GM12878 (cell line): ENCODE data around the gene BEAN1. TPM values are rescaled to one million over a fixed set of nuclear protein-coding genes. Genes with fewer than 3 reads are reported as not detected.

ENCODE experiments used
- ATAC-seq: fragments of 200-7000 bp; cut with Tn5 transposase; 3 replicates; pipeline ENCODE4 v1.9.1; 2020; ENCODE audit warnings: mild to moderate bottlenecking, moderate library complexity
- BruUV-seq: library from RNA; stranded (reverse); fragments of 400-500 nt; replicated peaks from 2 replicates; lab custom pipeline; 2021; lab: Mats Ljungman, UMichigan
- CTCF ChIA-PET: fragments of 300-600 bp; sonication (Branson Sonifier 250); formaldehyde crosslinking; extraction: SDS; loops from one replicate; lab custom pipeline; 2021; ENCODE audit warnings: inconsistent platforms; lab: Yijun Ruan, JAX
- POLR2A ChIA-PET: fragments of 350-600 bp; formaldehyde crosslinking; extraction: SDS; loops from one replicate; lab custom pipeline; 2021; ENCODE audit warnings: inconsistent platforms; lab: Charles Lee
- RAD21 ChIA-PET: fragments of 300-600 bp; sonication (Branson Sonifier 250); formaldehyde crosslinking; loops from one replicate; lab custom pipeline; 2023; ENCODE audit warnings: antibody characterized with exemption; ENCODE audit not compliant: unreplicated experiment; lab: Charles Lee
- SMC1A ChIA-PET: fragments of 300-600 bp; sonication (Branson Sonifier 250); formaldehyde crosslinking; loops from one replicate; lab custom pipeline; 2023; ENCODE audit not compliant: unreplicated experiment, uncharacterized antibody; lab: Charles Lee
- DNase-seq: peaks from one replicate; pipeline ENCODE4 v3.0.0-alpha.2; 2011; ENCODE audit warnings: low read depth, low spot score
- FAIRE-seq: peaks from 3 replicates; lab custom pipeline; 2011; peaks lifted over from hg19 to GRCh38; lab: Jason Lieb, UNC
- H2AFZ ChIP-seq: 2 replicates; pipeline ENCODE4 v1.6.0; 2011; ENCODE audit warnings: low read depth, low read length, control low read depth; ENCODE audit not compliant: control insufficient read depth
- H3K27ac ChIP-seq: 2 replicates; pipeline ENCODE4 v1.5.1; 2011; ENCODE audit warnings: control low read depth; ENCODE audit not compliant: control insufficient read depth, insufficient read depth
- H3K27me3 ChIP-seq, 2 experiments: replicated peaks in 1 of 2; 2 replicates each; pipeline versions ENCODE4 v1.6.0 to v1.6.1; 2011; ENCODE audit warnings: low read length in 1 of 2; ENCODE audit not compliant: control insufficient read depth in 2 of 2, insufficient read depth in 2 of 2
- H3K36me3 ChIP-seq, 2 experiments: 2 replicates each; pipeline ENCODE4 v1.5.1; 2011; ENCODE audit warnings: low read length in 1 of 2; ENCODE audit not compliant: control insufficient read depth in 2 of 2, insufficient read depth in 2 of 2
- H3K4me1 ChIP-seq: 2 replicates; pipeline ENCODE4 v1.6.1; 2011; ENCODE audit warnings: mild to moderate bottlenecking, low read length, moderate library complexity, mixed read lengths; ENCODE audit not compliant: control insufficient read depth, insufficient read depth
- H3K4me2 ChIP-seq: 2 replicates; pipeline ENCODE4 v1.6.0; 2011; ENCODE audit warnings: control low read depth; ENCODE audit not compliant: control insufficient read depth, insufficient read depth
- H3K4me3 ChIP-seq: fragments of 200-600 bp; sonication (generic); 2 replicates; pipeline ENCODE4 v1.5.1; 2016
- H3K79me2 ChIP-seq: 2 replicates; pipeline ENCODE4 v1.6.0; 2011; ENCODE audit warnings: low read length; ENCODE audit not compliant: control insufficient read depth, insufficient read depth
- H3K9ac ChIP-seq: 2 replicates; pipeline ENCODE4 v1.8.0; 2011; ENCODE audit warnings: low read length, control low read depth, mixed read lengths; ENCODE audit not compliant: control insufficient read depth, insufficient read depth
- H3K9me3 ChIP-seq: replicated peaks from 3 replicates; pipeline ENCODE4 v1.5.1; 2011; ENCODE audit warnings: mild to moderate bottlenecking, low read length; ENCODE audit not compliant: control insufficient read depth, insufficient read depth
- H4K20me1 ChIP-seq: 2 replicates; pipeline ENCODE4 v1.6.0; 2011; ENCODE audit not compliant: control insufficient read depth, insufficient read depth
- BACH1 ChIP-seq: fragments of 450-650 bp; IDR thresholded peaks from 2 replicates; pipeline ENCODE4 v1.6.1; 2017; ENCODE audit warnings: mild to moderate bottlenecking, borderline replicate concordance
- BRCA1 ChIP-seq: IDR thresholded peaks from 2 replicates; pipeline ENCODE4 v1.6.1; 2011; ENCODE audit warnings: low read depth, low read length, improper control_type of control experiment
- KAT2A ChIP-seq: conservative IDR thresholded peaks from 2 replicates; pipeline ENCODE4 v1.6.1; 2011; ENCODE audit warnings: low read depth, low read length; ENCODE audit not compliant: control insufficient read depth
- KLF5 ChIP-seq: fragments of 450-650 bp; IDR thresholded peaks from 2 replicates; pipeline ENCODE4 v1.6.1; 2014; ENCODE audit warnings: mild to moderate bottlenecking; ENCODE audit not compliant: partially characterized antibody
- LARP7 ChIP-seq: fragments of 450-650 bp; IDR thresholded peaks from 2 replicates; pipeline ENCODE4 v1.6.1; 2017; ENCODE audit warnings: mild to moderate bottlenecking
- PAX5 ChIP-seq: IDR thresholded peaks from 2 replicates; pipeline ENCODE4 v1.6.1; 2011; ENCODE audit warnings: low read depth, low read length, borderline replicate concordance
- RB1 ChIP-seq: fragments of 450-650 bp; formaldehyde crosslinking; IDR thresholded peaks from 2 replicates; pipeline ENCODE4 v1.6.1; 2017; ENCODE audit warnings: mild to moderate bottlenecking, borderline replicate concordance
- WRNIP1 ChIP-seq: IDR thresholded peaks from 2 replicates; pipeline ENCODE4 v1.6.1; 2011; ENCODE audit warnings: low read depth, low read length, improper control_type of control experiment, borderline replicate concordance
- ZNF217 ChIP-seq: fragments of 450-650 bp; IDR thresholded peaks from 2 replicates; pipeline ENCODE4 v1.6.1; 2017; ENCODE audit warnings: antibody characterized with exemption, mild to moderate bottlenecking
- WGBS: methylation state at CpG from one replicate; pipeline ENCODE4 v1.1.6; 2016; ENCODE audit warnings: low lambda C conversion rate; ENCODE audit not compliant: insufficient replicate concordance, insufficient coverage; ENCODE audit errors: missing lambda C conversion rate; 5-methylcytosine and 5-hydroxymethylcytosine counted together
- in situ Hi-C: fragments of 300-500 bp; cut with MboI; formaldehyde crosslinking; loops from 9 replicates; pipeline ENCODE4 v1.14.3; 2018; ENCODE audit warnings: mixed read lengths
- intact Hi-C: fragments of 100-400 bp; cut with micrococcal nuclease; formaldehyde crosslinking; loops from one replicate; pipeline ENCODE4 v1.14.2; 2022; ENCODE audit not compliant: unreplicated experiment
- polyA plus RNA-seq, 11 experiments: library from polyadenylated mRNA; depleted of rRNA in 4 of 11; unstranded in 6 of 11; stranded (reverse) in 5 of 11; fragments of >200 nt; fragmentation: Nextera tagmentation in 4 of 11; fragmentation: Illumina TruSeq in 1 of 11; extraction: Ambion mirVana in 4 of 11; extraction: Trizol in 1 of 11; gene quantifications; 1 replicate in 1 of 11; 2 replicates in 10 of 11; pipeline versions ENCODE4 v1.2.1 to v1.2.3, GENCODE V29; 2011 to 2016; ENCODE audit warnings: inconsistent platforms in 2 of 11, missing spikeins in 2 of 11, low read depth in 1 of 11
- total RNA-seq, 4 experiments: library from RNA; depleted of rRNA in 3 of 4; stranded (reverse); fragments of >200 nt in 3 of 4; fragmentation: Illumina TruSeq in 1 of 4; extraction: Trizol in 1 of 4; gene quantifications; 2 replicates each; pipeline versions ENCODE4 v1.2.1 to v1.2.3, GENCODE V29; 2013 to 2021
- TF ChIP-seq, protein P1 (sequence below): fragments of 450-650 bp; conservative IDR thresholded peaks from 2 replicates; pipeline ENCODE4 v1.6.1; 2017; ENCODE audit warnings: mild to moderate bottlenecking, moderate library complexity
- TF ChIP-seq, protein P2 (sequence below): fragments of 450-650 bp; IDR thresholded peaks from 2 replicates; pipeline ENCODE4 v1.6.1; 2017; ENCODE audit warnings: borderline replicate concordance
- TF ChIP-seq, protein P3 (sequence below): fragments of 450-650 bp; IDR thresholded peaks from 2 replicates; pipeline ENCODE4 v1.6.1; 2017; ENCODE audit warnings: mild to moderate bottlenecking, moderate library complexity
- TF ChIP-seq, protein P4 (sequence below): IDR thresholded peaks from 2 replicates; pipeline ENCODE4 v1.6.1; 2012; ENCODE audit warnings: low read depth, low read length, improper control_type of control experiment
- TF ChIP-seq, protein P5 (sequence below), 3 experiments: IDR thresholded peaks in 2 of 3; conservative IDR thresholded peaks in 1 of 3; 2 replicates each; pipeline ENCODE4 v1.5.1; 2011; ENCODE audit warnings: low read depth in 3 of 3, low read length in 3 of 3, mild to moderate bottlenecking in 3 of 3, control low read depth in 2 of 3, moderate library complexity in 2 of 3, inconsistent platforms in 1 of 3, mixed read lengths in 1 of 3; ENCODE audit not compliant: control insufficient read depth in 2 of 3, insufficient read depth in 1 of 3; ENCODE audit errors: extremely low read depth in 1 of 3

Gene BEAN1
- total and polyA plus RNA-seq, 10 of the 15 experiments (the other 5 are each of a cell fraction or from before 2014, with no cell fraction given): not detected

DNA sequence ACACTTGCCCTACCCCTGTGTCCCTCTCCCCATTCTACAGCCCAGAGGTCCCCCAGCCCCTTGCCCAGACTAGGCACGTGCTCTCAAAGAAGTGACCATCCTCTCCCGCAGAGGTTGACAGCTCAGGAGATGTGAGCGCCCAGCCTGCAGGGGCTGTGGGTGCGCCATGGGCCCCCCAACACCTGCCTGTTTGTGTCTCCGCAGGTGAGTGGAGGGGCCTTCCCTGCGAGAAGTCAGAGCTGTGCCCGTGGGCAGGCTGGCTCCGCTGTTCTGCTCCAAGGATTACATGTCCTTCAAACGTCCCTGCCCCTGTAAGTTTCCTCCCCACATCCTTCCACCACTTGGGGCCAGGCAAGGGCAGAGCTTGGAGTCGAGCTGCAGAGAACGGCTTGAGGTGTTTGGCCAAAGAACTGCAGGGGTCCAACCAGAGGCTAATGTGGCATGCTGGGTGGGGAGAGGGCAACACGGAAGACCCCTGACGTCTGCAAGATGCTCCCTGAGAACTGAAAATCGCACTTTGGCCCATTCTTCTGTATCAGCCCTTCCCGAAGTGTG, 10.4 kb downstream of the BEAN1 start:
- no peak overlapping the region for H3K4me3 ChIP-seq
- BruUV-seq: no TSS peak
- H2AFZ ChIP-seq: no peak overlapping the region
- in situ Hi-C loops: no loop called here
- ChIA-PET SMC1A (no interaction called here), RAD21 (no interaction called here), CTCF (interaction anchor here (0.5 kb wide), 1 partner anchor 42 kb away, joined by 3 read pairs; no protein-coding TSS in a partner anchor), POLR2A (no interaction called here)
- no peak for DNase-seq
- no peak overlapping the region for H3K27ac ChIP-seq
- no peaks in the 10 kb centered on the region for H3K9me3 ChIP-seq
- no peaks in the 10 kb centered on the region for H3K79me2 ChIP-seq
- no peaks in the 10 kb centered on the region for H3K4me1 ChIP-seq
- intact Hi-C loops: no loop called here
- peaks cover 5 to 6% of the 10 kb centered on the region in 2 experiments for H3K27me3 ChIP-seq
- no peak overlapping the region for H3K4me2 ChIP-seq
- H3K36me3 ChIP-seq: no peaks in the 10 kb centered on the region
- no peak for ATAC-seq
- FAIRE-seq: no peak
- 32% methylated on average over 15 of the region's 15 CpGs for WGBS
- no peak overlapping the region for H3K9ac ChIP-seq
- no peaks in the 10 kb centered on the region for H4K20me1 ChIP-seq
- TF ChIP-seq BRCA1: no peak
- TF ChIP-seq, protein P1, sequence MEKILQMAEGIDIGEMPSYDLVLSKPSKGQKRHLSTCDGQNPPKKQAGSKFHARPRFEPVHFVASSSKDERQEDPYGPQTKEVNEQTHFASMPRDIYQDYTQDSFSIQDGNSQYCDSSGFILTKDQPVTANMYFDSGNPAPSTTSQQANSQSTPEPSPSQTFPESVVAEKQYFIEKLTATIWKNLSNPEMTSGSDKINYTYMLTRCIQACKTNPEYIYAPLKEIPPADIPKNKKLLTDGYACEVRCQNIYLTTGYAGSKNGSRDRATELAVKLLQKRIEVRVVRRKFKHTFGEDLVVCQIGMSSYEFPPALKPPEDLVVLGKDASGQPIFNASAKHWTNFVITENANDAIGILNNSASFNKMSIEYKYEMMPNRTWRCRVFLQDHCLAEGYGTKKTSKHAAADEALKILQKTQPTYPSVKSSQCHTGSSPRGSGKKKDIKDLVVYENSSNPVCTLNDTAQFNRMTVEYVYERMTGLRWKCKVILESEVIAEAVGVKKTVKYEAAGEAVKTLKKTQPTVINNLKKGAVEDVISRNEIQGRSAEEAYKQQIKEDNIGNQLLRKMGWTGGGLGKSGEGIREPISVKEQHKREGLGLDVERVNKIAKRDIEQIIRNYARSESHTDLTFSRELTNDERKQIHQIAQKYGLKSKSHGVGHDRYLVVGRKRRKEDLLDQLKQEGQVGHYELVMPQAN: no peak
- TF ChIP-seq BACH1: no peak
- no peak for TF ChIP-seq KLF5
- TF ChIP-seq, protein P2, sequence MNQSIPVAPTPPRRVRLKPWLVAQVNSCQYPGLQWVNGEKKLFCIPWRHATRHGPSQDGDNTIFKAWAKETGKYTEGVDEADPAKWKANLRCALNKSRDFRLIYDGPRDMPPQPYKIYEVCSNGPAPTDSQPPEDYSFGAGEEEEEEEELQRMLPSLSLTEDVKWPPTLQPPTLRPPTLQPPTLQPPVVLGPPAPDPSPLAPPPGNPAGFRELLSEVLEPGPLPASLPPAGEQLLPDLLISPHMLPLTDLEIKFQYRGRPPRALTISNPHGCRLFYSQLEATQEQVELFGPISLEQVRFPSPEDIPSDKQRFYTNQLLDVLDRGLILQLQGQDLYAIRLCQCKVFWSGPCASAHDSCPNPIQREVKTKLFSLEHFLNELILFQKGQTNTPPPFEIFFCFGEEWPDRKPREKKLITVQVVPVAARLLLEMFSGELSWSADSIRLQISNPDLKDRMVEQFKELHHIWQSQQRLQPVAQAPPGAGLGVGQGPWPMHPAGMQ: no peak
- TF ChIP-seq, protein P3, sequence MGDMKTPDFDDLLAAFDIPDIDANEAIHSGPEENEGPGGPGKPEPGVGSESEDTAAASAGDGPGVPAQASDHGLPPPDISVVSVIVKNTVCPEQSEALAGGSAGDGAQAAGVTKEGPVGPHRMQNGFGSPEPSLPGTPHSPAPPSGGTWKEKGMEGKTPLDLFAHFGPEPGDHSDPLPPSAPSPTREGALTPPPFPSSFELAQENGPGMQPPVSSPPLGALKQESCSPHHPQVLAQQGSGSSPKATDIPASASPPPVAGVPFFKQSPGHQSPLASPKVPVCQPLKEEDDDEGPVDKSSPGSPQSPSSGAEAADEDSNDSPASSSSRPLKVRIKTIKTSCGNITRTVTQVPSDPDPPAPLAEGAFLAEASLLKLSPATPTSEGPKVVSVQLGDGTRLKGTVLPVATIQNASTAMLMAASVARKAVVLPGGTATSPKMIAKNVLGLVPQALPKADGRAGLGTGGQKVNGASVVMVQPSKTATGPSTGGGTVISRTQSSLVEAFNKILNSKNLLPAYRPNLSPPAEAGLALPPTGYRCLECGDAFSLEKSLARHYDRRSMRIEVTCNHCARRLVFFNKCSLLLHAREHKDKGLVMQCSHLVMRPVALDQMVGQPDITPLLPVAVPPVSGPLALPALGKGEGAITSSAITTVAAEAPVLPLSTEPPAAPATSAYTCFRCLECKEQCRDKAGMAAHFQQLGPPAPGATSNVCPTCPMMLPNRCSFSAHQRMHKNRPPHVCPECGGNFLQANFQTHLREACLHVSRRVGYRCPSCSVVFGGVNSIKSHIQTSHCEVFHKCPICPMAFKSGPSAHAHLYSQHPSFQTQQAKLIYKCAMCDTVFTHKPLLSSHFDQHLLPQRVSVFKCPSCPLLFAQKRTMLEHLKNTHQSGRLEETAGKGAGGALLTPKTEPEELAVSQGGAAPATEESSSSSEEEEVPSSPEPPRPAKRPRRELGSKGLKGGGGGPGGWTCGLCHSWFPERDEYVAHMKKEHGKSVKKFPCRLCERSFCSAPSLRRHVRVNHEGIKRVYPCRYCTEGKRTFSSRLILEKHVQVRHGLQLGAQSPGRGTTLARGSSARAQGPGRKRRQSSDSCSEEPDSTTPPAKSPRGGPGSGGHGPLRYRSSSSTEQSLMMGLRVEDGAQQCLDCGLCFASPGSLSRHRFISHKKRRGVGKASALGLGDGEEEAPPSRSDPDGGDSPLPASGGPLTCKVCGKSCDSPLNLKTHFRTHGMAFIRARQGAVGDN: no peak
- TF ChIP-seq, protein P4, sequence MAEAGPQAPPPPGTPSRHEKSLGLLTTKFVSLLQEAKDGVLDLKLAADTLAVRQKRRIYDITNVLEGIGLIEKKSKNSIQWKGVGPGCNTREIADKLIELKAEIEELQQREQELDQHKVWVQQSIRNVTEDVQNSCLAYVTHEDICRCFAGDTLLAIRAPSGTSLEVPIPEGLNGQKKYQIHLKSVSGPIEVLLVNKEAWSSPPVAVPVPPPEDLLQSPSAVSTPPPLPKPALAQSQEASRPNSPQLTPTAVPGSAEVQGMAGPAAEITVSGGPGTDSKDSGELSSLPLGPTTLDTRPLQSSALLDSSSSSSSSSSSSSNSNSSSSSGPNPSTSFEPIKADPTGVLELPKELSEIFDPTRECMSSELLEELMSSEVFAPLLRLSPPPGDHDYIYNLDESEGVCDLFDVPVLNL: no peak
- TF ChIP-seq KAT2A: no peak
- no peak for TF ChIP-seq ZNF217
- no peak for TF ChIP-seq LARP7
- no peak for TF ChIP-seq RB1
- no peak for TF ChIP-seq PAX5
- no peak for TF ChIP-seq WRNIP1
- TF ChIP-seq, protein P5, sequence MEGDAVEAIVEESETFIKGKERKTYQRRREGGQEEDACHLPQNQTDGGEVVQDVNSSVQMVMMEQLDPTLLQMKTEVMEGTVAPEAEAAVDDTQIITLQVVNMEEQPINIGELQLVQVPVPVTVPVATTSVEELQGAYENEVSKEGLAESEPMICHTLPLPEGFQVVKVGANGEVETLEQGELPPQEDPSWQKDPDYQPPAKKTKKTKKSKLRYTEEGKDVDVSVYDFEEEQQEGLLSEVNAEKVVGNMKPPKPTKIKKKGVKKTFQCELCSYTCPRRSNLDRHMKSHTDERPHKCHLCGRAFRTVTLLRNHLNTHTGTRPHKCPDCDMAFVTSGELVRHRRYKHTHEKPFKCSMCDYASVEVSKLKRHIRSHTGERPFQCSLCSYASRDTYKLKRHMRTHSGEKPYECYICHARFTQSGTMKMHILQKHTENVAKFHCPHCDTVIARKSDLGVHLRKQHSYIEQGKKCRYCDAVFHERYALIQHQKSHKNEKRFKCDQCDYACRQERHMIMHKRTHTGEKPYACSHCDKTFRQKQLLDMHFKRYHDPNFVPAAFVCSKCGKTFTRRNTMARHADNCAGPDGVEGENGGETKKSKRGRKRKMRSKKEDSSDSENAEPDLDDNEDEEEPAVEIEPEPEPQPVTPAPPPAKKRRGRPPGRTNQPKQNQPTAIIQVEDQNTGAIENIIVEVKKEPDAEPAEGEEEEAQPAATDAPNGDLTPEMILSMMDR (IDR thresholded peaks at IDR 0.05 in 2 of 3, conservative IDR thresholded peaks at IDR 0.05 in 1 of 3; ENCODE audit: control insufficient read depth in 2 of 3, extremely low read depth in 1 of 3, insufficient read depth in 1 of 3, low read depth in 3 of 3, low read length in 3 of 3): no peak
